ENCODE data around the gene RNF6. TPM values are rescaled to one million over a fixed set of nuclear protein-coding genes. Genes with fewer than 3 reads are reported as not detected.

The RNF6 gene
- polyA plus RNA-seq, 1 of the 3 experiments (the other 2 are of a cell fraction), result 13.8 TPM

DNA sequence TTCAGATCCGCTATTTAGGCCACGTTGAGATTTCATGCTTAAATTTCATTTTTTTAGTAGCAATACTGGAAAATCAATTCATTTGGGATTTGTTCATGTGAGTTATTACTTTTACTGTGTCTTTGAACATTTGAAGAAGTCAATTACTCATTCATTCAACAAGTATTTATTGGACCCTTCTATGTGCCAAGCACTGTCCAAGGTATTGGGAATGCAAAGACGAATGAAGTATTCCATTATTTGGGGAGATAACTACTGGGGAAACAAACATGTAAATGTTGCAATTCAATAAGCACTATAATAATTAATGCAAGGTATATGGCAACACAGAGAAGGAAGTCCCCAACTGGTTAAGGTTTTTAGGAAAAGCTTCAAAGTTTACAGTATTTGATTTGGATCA is 37.5 kb upstream of the RNF6 start:
- no peak overlapping the region for H2AFZ ChIP-seq (ENCODE audit: low read depth)
- peaks cover 0 to 6% of the 10 kb centered on the region in 2 experiments for H3K36me3 ChIP-seq (replicated peaks in 1 of 2; ENCODE audit: control insufficient read depth in 1 of 2, insufficient read depth in 2 of 2, low read length in 1 of 2)
- H3F3A ChIP-seq (replicated peaks; ENCODE audit: insufficient read depth), result no peaks in the 10 kb centered on the region
- ChIA-PET POLR2A (no interaction called here), CTCF (no interaction called here)
- peaks cover 78% of the 10 kb centered on the region for H4K20me1 ChIP-seq (ENCODE audit: insufficient read depth)
- no peaks in the 10 kb centered on the region for H3K9me3 ChIP-seq
- no peak overlapping the region for H3K4me3 ChIP-seq (ENCODE audit: low read depth in 2 of 2, low read length in 1 of 2)
- no peak overlapping the region for H3K27ac ChIP-seq (ENCODE audit: low read depth in 2 of 2, low read length in 1 of 2)
- 99% methylated on average over 3 of the region's 3 CpGs for WGBS (ENCODE audit: low lambda C conversion rate)
- no peak for DNase-seq
- TF ChIP-seq RAD21 (IDR thresholded peaks at IDR 0.05; ENCODE audit: low read length) (no peak), FOXJ3 (CRISPR knock-in tag; IDR thresholded peaks at IDR 0.05) (no peak), NRF1 (IDR thresholded peaks at IDR 0.05; ENCODE audit: low read depth, low read length) (no peak), MXI1 (IDR thresholded peaks at IDR 0.05; ENCODE audit: low read depth, low read length) (no peak), CHD2 (IDR thresholded peaks at IDR 0.05; ENCODE audit: low read length, partially characterized antibody) (no peak), EP300 (IDR thresholded peaks at IDR 0.05; ENCODE audit: borderline replicate concordance in 1 of 2, low read depth in 1 of 2, low read length in 1 of 2) (no peak), JUND (IDR thresholded peaks at IDR 0.05) (no peak), RFX5 (IDR thresholded peaks at IDR 0.05; ENCODE audit: low read length) (no peak), FOSL2 (IDR thresholded peaks at IDR 0.05; ENCODE audit: borderline replicate concordance, low read depth) (no peak), FOXM1 (IDR thresholded peaks at IDR 0.05; ENCODE audit: low read depth) (no peak), ELF1 (IDR thresholded peaks at IDR 0.05) (no peak), GATA2 (CRISPR knock-in tag; IDR thresholded peaks at IDR 0.05) (no peak), RCOR1 (IDR thresholded peaks at IDR 0.05; ENCODE audit: low read length) (no peak), TEAD4 (IDR thresholded peaks at IDR 0.05; ENCODE audit: borderline replicate concordance, insufficient read depth) (no peak), TAF1 (IDR thresholded peaks at IDR 0.05; ENCODE audit: borderline replicate concordance, low read depth, low read length) (no peak), MEF2A (IDR thresholded peaks at IDR 0.05; ENCODE audit: borderline replicate concordance, low read depth) (no peak)
- TF ChIP-seq, protein P1, sequence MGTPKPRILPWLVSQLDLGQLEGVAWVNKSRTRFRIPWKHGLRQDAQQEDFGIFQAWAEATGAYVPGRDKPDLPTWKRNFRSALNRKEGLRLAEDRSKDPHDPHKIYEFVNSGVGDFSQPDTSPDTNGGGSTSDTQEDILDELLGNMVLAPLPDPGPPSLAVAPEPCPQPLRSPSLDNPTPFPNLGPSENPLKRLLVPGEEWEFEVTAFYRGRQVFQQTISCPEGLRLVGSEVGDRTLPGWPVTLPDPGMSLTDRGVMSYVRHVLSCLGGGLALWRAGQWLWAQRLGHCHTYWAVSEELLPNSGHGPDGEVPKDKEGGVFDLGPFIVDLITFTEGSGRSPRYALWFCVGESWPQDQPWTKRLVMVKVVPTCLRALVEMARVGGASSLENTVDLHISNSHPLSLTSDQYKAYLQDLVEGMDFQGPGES (IDR thresholded peaks at IDR 0.05; ENCODE audit: low read depth, low read length), result no peak
- TF ChIP-seq, protein P2, sequence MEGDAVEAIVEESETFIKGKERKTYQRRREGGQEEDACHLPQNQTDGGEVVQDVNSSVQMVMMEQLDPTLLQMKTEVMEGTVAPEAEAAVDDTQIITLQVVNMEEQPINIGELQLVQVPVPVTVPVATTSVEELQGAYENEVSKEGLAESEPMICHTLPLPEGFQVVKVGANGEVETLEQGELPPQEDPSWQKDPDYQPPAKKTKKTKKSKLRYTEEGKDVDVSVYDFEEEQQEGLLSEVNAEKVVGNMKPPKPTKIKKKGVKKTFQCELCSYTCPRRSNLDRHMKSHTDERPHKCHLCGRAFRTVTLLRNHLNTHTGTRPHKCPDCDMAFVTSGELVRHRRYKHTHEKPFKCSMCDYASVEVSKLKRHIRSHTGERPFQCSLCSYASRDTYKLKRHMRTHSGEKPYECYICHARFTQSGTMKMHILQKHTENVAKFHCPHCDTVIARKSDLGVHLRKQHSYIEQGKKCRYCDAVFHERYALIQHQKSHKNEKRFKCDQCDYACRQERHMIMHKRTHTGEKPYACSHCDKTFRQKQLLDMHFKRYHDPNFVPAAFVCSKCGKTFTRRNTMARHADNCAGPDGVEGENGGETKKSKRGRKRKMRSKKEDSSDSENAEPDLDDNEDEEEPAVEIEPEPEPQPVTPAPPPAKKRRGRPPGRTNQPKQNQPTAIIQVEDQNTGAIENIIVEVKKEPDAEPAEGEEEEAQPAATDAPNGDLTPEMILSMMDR (IDR thresholded peaks at IDR 0.05), result no peak
- peaks cover 8 to 10% of the 10 kb centered on the region in 2 experiments; a peak in 2 of 4 replicates for H3K4me1 ChIP-seq (ENCODE audit: control insufficient read depth in 1 of 2, insufficient read depth in 2 of 2, low read depth in 1 of 2, low read length in 1 of 2)
- H3K4me2 ChIP-seq, result no peak overlapping the region
- no peak overlapping the region for H3K9ac ChIP-seq
- H3K9me2 ChIP-seq, result no peaks in the 10 kb centered on the region
- H3K79me2 ChIP-seq (ENCODE audit: insufficient read depth), result peaks cover 100% of the 10 kb centered on the region
- no peaks in the 10 kb centered on the region for H3K27me3 ChIP-seq (ENCODE audit: insufficient read depth)
